Measurements from ENCODE around the gene LGI4. TPM values are rescaled to one million over a fixed set of nuclear protein-coding genes. Genes with fewer than 3 reads are reported as not detected.

The LGI4 gene
- total RNA-seq, 4 donors from 2014 or later, result 24.8 to 47.9 (median 36.2) TPM

GRCh38 chr19:35114353-35115176, 20.3 kb downstream of the LGI4 start:
- 17 to 29% methylated on average over 4 to 9 of the region's 23 CpGs for WGBS, 2 donors (ENCODE audit: low coverage in 1 of 2)
- Histone ChIP-seq H3K4me1 (peaks cover 0 to 13% (median 0%) of the 10 kb centered on the region in 3 donors), H3K27me3 (peaks cover 29% of the 10 kb centered on the region), H3K36me3 (no peaks in the 10 kb centered on the region), H3K27ac (peak overlapping the region in 3 of 4 donors; percentile 35 to 91 (median 71)), H3K9me3 (no peaks in the 10 kb centered on the region), H3K4me3 (peak overlapping the region in 1 of 2 donors; percentile 42)
- peak; percentile 74 for ATAC-seq
- TF ChIP-seq CTCF (IDR thresholded peaks at IDR 0.05), result peak in 3 of 4 experiments; percentile 88 to 95 (median 93)
- TF ChIP-seq EP300 (IDR thresholded peaks at IDR 0.05), result no peak

- TF ChIP-seq POLR2AphosphoS5 (IDR thresholded peaks at IDR 0.05) (no peak), CTCF (IDR thresholded peaks at IDR 0.05) (no peak), POLR2A (IDR thresholded peaks at IDR 0.05) (no peak), EP300 (IDR thresholded peaks at IDR 0.05) (no peak)
- no peak for ATAC-seq
- Histone ChIP-seq H3K27ac (peak overlapping the region in 1 of 4 donors; percentile 91), H3K4me1 (peaks cover 0 to 13% (median 0%) of the 10 kb centered on the region in 3 donors), H3K36me3 (no peaks in the 10 kb centered on the region), H3K9me3 (no peaks in the 10 kb centered on the region), H3K27me3 (peaks cover 38% of the 10 kb centered on the region), H3K4me3 (no peak overlapping the region)
- WGBS, 2 donors (ENCODE audit: low coverage in 1 of 2), result 80 to 98% methylated on average over 5 to 11 of the region's 15 CpGs
These were observed 21.7 kb downstream of the LGI4 start for GRCh38 chr19:35112995-35113688.

- Histone ChIP-seq H3K9me3 (no peaks in the 10 kb centered on the region), H3K4me1 (peaks cover 0 to 13% (median 0%) of the 10 kb centered on the region in 3 donors), H3K27ac (peak overlapping the region in 1 of 4 donors; percentile 44), H3K27me3 (peaks cover 38% of the 10 kb centered on the region), H3K36me3 (no peaks in the 10 kb centered on the region), H3K4me3 (no peak overlapping the region)
- whole genome bisulfite sequencing, 2 donors (ENCODE audit: low coverage in 1 of 2), result 42% methylated on average over 5 of the region's 9 CpGs; no CpG with 5 or more reads in 1 of the 2 donors
- ATAC-seq, result no peak
- no peak for TF ChIP-seq EP300 (IDR thresholded peaks at IDR 0.05)
- no peak for TF ChIP-seq POLR2AphosphoS5 (IDR thresholded peaks at IDR 0.05)
- no peak for TF ChIP-seq POLR2A (IDR thresholded peaks at IDR 0.05)
- no peak for TF ChIP-seq CTCF (IDR thresholded peaks at IDR 0.05)
These were observed 23.9 kb downstream of the LGI4 start for GRCh38 chr19:35110974-35111373.

- TF ChIP-seq POLR2A (IDR thresholded peaks at IDR 0.05) (no peak), EP300 (IDR thresholded peaks at IDR 0.05) (no peak), CTCF (IDR thresholded peaks at IDR 0.05) (no peak), POLR2AphosphoS5 (IDR thresholded peaks at IDR 0.05) (no peak)
- peaks cover 30% of the 10 kb centered on the region for H3K27me3 ChIP-seq
- no peaks in the 10 kb centered on the region for H3K9me3 ChIP-seq
- 59% methylated on average over 7 of the region's 22 CpGs; no CpG with 5 or more reads in 1 of the 2 donors for WGBS, 2 donors (ENCODE audit: low coverage in 1 of 2)
- no peaks in the 10 kb centered on the region for H3K36me3 ChIP-seq
- ATAC-seq, result no peak
- no peak overlapping the region for H3K4me3 ChIP-seq
- peaks cover 0 to 4% (median 0%) of the 10 kb centered on the region in 3 donors for H3K4me1 ChIP-seq
- H3K27ac ChIP-seq, result peak overlapping the region in 3 of 4 donors; percentile 29 to 66 (median 58)
These were observed 25.3 kb downstream of the LGI4 start for GRCh38 chr19:35109395-35110112.
